Panc1 (cell line): ENCODE measurements around the gene FBXW11. TPM values are rescaled to one million over a fixed set of nuclear protein-coding genes. Genes with fewer than 3 reads are reported as not detected.

ENCODE experiments used
- ATAC-seq: fragments of 200-7000 bp; cut with Tn5 transposase; 2 replicates; pipeline ENCODE4 v1.9.1; 2020; ENCODE audit warnings: mild to moderate bottlenecking, moderate library complexity
- BruUV-seq: library from RNA; stranded (reverse); fragments of 400-500 nt; replicated peaks from 2 replicates; lab custom pipeline; 2021; lab: Mats Ljungman, UMichigan
- CTCF ChIA-PET: fragments of 300-600 bp; sonication (Branson Sonifier 250); formaldehyde crosslinking; loops from one replicate; lab custom pipeline; 2022; ENCODE audit warnings: antibody characterized with exemption; lab: Charles Lee
- POLR2A ChIA-PET: fragments of 300-600 bp; sonication (Branson Sonifier 250); formaldehyde crosslinking; loops from one replicate; lab custom pipeline; 2022; ENCODE audit warnings: antibody characterized with exemption; lab: Charles Lee
- DNase-seq: peaks from one replicate; pipeline ENCODE4 v3.0.0-alpha.2; 2010; ENCODE audit warnings: low read depth, low spot score
- H3K27ac ChIP-seq: 2 replicates; pipeline ENCODE4 v1.5.1; 2011; ENCODE audit warnings: mild to moderate bottlenecking, low read length, inconsistent platforms
- H3K27me3 ChIP-seq: fragments of 200-500 bp; sonication (Bioruptor generic); 2 replicates; pipeline ENCODE4 v1.6.0; 2014; ENCODE audit warnings: low read length, inconsistent platforms; ENCODE audit not compliant: control insufficient read depth, insufficient read depth
- H3K36me3 ChIP-seq: fragments of 200-500 bp; sonication (Bioruptor generic); 2 replicates; pipeline ENCODE4 v1.5.1; 2014; ENCODE audit warnings: inconsistent platforms, mild to moderate bottlenecking, low read length, moderate library complexity; ENCODE audit not compliant: control insufficient read depth, insufficient read depth
- H3K4me1 ChIP-seq: 2 replicates; pipeline ENCODE4 v1.5.1; 2011; ENCODE audit warnings: inconsistent platforms, mild to moderate bottlenecking, low read length, moderate library complexity; ENCODE audit not compliant: control insufficient read depth, insufficient read depth
- H3K4me3 ChIP-seq, 2 experiments: 2 replicates each; pipeline ENCODE4 v1.5.1; 2011 to 2012; ENCODE audit warnings: low read depth in 2 of 2, low read length in 2 of 2, mild to moderate bottlenecking in 2 of 2, inconsistent platforms in 1 of 2, moderate library complexity in 1 of 2
- H3K9me3 ChIP-seq: fragments of 200-500 bp; sonication (Bioruptor generic); 2 replicates; pipeline ENCODE4 v1.5.1; 2014; ENCODE audit warnings: low read depth, mild to moderate bottlenecking, inconsistent platforms, low read length, moderate library complexity; ENCODE audit not compliant: control insufficient read depth, insufficient read depth
- POLR2AphosphoS5 ChIP-seq: IDR thresholded peaks from 2 replicates; pipeline ENCODE4 v1.6.1; 2012; ENCODE audit warnings: mild to moderate bottlenecking, low read depth, low read length, moderate library complexity
- REST ChIP-seq, 2 experiments: IDR thresholded peaks; 2 replicates each; pipeline ENCODE4 v1.6.1; 2011 to 2012; ENCODE audit warnings: low read depth in 2 of 2, control low read depth in 1 of 2, low read length in 1 of 2, mild to moderate bottlenecking in 1 of 2, moderate library complexity in 1 of 2; ENCODE audit not compliant: insufficient read depth in 1 of 2
- SIN3A ChIP-seq: IDR thresholded peaks from 2 replicates; pipeline ENCODE4 v1.6.1; 2012; ENCODE audit warnings: low read depth, mild to moderate bottlenecking, low read length, moderate library complexity, borderline replicate concordance; ENCODE audit not compliant: insufficient read depth
- TCF7L2 ChIP-seq: IDR thresholded peaks from 2 replicates; pipeline ENCODE4 v1.6.1; 2011; ENCODE audit warnings: mild to moderate bottlenecking, low read depth, low read length, inconsistent platforms
- in situ Hi-C: cut with HindIII; loops from 2 replicates; pipeline ENCODE4 v1.10.0; 2016; ENCODE audit warnings: low sequenced_read_pairs, low pct_unique_long_range_greater_than_20kb
- intact Hi-C: fragments of 100-400 bp; cut with micrococcal nuclease; formaldehyde crosslinking; loops from one replicate; pipeline ENCODE4 v1.10.0; 2022; ENCODE audit not compliant: unreplicated experiment
- total RNA-seq: library from RNA; stranded (reverse); gene quantifications from one replicate; pipeline ENCODE4 v1.2.1, GENCODE V29; 2021; ENCODE audit not compliant: unreplicated experiment
- TF ChIP-seq, protein P1 (sequence below): fragments of 450-650 bp; IDR thresholded peaks from 2 replicates; pipeline ENCODE4 v1.5.1; 2017; ENCODE audit warnings: mild to moderate bottlenecking

FBXW11 gene
- total RNA-seq, 1 experiment from 2014 or later = 111 TPM

DNA sequence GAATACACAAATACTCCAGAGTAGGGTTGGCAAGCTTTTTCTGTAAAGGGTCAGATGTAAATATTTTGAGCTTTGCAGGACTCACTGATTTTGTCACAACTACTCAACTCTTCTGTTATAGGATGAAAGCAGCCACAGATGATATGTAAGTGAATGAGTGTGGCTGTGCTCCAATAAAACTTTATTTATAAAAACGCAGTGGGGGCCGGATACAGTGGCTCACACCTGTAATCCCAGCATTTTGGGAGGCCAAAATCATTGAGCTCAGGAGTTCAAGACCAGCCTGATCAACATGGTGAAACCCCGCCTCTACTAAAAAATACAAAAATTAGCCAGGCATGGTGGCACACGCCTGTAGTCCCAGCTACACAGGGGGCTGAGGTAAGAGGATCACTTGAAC lies 69.1 kb downstream of the FBXW11 start:
- TF ChIP-seq REST (IDR thresholded peaks at IDR 0.05; ENCODE audit: insufficient read depth in 1 of 2, low read depth in 2 of 2, low read length in 1 of 2) = no peak
- TF ChIP-seq, protein P1, sequence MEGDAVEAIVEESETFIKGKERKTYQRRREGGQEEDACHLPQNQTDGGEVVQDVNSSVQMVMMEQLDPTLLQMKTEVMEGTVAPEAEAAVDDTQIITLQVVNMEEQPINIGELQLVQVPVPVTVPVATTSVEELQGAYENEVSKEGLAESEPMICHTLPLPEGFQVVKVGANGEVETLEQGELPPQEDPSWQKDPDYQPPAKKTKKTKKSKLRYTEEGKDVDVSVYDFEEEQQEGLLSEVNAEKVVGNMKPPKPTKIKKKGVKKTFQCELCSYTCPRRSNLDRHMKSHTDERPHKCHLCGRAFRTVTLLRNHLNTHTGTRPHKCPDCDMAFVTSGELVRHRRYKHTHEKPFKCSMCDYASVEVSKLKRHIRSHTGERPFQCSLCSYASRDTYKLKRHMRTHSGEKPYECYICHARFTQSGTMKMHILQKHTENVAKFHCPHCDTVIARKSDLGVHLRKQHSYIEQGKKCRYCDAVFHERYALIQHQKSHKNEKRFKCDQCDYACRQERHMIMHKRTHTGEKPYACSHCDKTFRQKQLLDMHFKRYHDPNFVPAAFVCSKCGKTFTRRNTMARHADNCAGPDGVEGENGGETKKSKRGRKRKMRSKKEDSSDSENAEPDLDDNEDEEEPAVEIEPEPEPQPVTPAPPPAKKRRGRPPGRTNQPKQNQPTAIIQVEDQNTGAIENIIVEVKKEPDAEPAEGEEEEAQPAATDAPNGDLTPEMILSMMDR = no peak
- no peak for TF ChIP-seq TCF7L2
- TF ChIP-seq POLR2AphosphoS5 = no peak
- TF ChIP-seq SIN3A = no peak
- H3K4me3 ChIP-seq = no peak overlapping the region
- H3K27me3 ChIP-seq = no peaks in the 10 kb centered on the region
- ChIA-PET CTCF (no interaction called here), POLR2A (no interaction called here)
- no peaks in the 10 kb centered on the region for H3K9me3 ChIP-seq
- in situ Hi-C loops (no loop called here), intact Hi-C loops (no loop called here)
- peaks cover 17% of the 10 kb centered on the region for H3K4me1 ChIP-seq
- BruUV-seq = no TSS peak
- no peaks in the 10 kb centered on the region for H3K36me3 ChIP-seq
- DNase-seq (no peak), ATAC-seq (no peak)
- no peak overlapping the region for H3K27ac ChIP-seq

GRCh38 chr5:171934586-171934985 lies 71.9 kb downstream of the FBXW11 start:
- no peak for TF ChIP-seq SIN3A
- in situ Hi-C loops (no loop called here), intact Hi-C loops (no loop called here)
- no peaks in the 10 kb centered on the region for H3K36me3 ChIP-seq
- CTCF ChIA-PET = no interaction called here
- ATAC-seq (no peak), DNase-seq (no peak)
- H3K9me3 ChIP-seq = no peaks in the 10 kb centered on the region; the same call in 1 of the 2 replicates
- H3K27me3 ChIP-seq = no peaks in the 10 kb centered on the region
- no peak overlapping the region for H3K4me3 ChIP-seq
- no peak overlapping the region for H3K27ac ChIP-seq
- peaks cover 5% of the 10 kb centered on the region; the same call in 1 of the 2 replicates for H3K4me1 ChIP-seq
- POLR2A ChIA-PET = no interaction called here
- BruUV-seq = no TSS peak

- no peaks in the 10 kb centered on the region for H3K36me3 ChIP-seq
- H3K9me3 ChIP-seq = no peaks in the 10 kb centered on the region; the same call in 1 of the 2 replicates
- peaks cover 11% of the 10 kb centered on the region; the same call in 1 of the 2 replicates for H3K4me1 ChIP-seq
- no peak overlapping the region for H3K4me3 ChIP-seq
- no peak for ATAC-seq
- BruUV-seq = no TSS peak
- H3K27ac ChIP-seq = no peak overlapping the region
- TF ChIP-seq SIN3A (no peak), POLR2AphosphoS5 (no peak), TCF7L2 (no peak), REST (IDR thresholded peaks at IDR 0.05; ENCODE audit: insufficient read depth in 1 of 2, low read depth in 2 of 2, low read length in 1 of 2) (no peak)
- TF ChIP-seq, protein P1 = no peak
- no peak for DNase-seq
- ChIA-PET POLR2A (interaction anchor here (1.1 kb wide), 1 partner anchor 75 kb away, joined by 6 read pairs; the partner anchor contains the start of gene FBXW11), CTCF (no interaction called here)
- H3K27me3 ChIP-seq = no peaks in the 10 kb centered on the region
- in situ Hi-C loops (no loop called here), intact Hi-C loops (no loop called here)
Observed at GRCh38 chr5:171931163-171931562, 75.3 kb downstream of the FBXW11 start.
